Cardiac fibroblast (primary cell): ENCODE results near the gene ARHGAP10.

Experiments used
- DNase-seq, 2 donors: peaks; one replicate each; pipeline versions ENCODE4 v3.0.0 to v3.0.0-alpha.2; 2010; ENCODE audit warnings: low read depth in 2 of 2
- H3K4me3 ChIP-seq, 2 donors: replicated peaks in 1 of 2; 1 replicate in 1 of 2; 2 replicates in 1 of 2; pipeline ENCODE4 v1.5.1; 2011; ENCODE audit warnings: low read depth in 2 of 2, low read length in 2 of 2, mild to moderate bottlenecking in 2 of 2, moderate library complexity in 1 of 2
- CTCF ChIP-seq: IDR thresholded peaks from one replicate; pipeline ENCODE4 v1.5.1; 2011; ENCODE audit warnings: low read depth, mild to moderate bottlenecking, low read length, inconsistent platforms

Gene ARHGAP10

DNA sequence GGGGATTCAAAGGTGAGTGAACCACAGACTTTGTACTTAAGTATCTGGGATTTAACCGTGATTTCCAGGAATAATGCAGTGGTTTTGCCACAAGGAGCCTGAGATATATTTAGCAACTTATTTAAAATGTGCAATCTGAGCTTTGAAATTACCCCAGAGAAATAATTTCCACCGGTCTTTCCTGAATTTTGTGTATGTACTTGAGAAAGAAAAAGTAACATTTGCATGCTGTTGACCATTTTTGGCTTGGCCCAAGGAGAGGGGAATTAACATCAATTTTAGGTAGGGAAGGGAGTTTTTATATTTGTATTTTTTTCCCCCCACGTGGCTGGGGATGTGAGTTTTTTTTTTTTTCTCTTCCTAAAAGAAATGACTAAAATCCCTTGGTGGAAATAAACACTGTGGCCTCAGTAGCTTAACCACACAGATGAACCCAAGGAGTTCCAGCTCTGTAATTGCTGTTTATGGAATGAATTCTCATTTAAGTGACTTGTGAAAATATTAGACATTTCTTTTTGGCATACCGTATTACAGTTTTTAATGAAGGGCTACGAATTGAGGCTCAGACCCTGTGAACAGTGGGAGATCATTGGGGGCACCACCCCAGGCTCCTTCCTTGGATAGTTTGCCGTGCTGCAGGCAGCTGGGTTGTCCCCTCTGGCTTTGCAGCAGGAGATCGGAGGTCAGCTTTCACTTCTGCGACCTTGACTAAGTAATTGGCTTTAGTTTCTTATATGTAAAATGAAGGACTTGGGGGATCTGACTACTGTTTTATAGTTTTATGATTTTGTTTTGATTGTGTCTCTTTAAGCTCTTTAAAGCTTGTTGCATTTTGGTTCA lies 116.1 kb downstream of the ARHGAP10 start:
- no peak overlapping the region for H3K4me3 ChIP-seq
- TF ChIP-seq CTCF: no peak
- DNase-seq: no peak

GRCh38 chr4:147848634-147849033 lies 116.7 kb downstream of the ARHGAP10 start:
- no peak for TF ChIP-seq CTCF
- DNase-seq: no peak
- no peak overlapping the region for H3K4me3 ChIP-seq

DNA sequence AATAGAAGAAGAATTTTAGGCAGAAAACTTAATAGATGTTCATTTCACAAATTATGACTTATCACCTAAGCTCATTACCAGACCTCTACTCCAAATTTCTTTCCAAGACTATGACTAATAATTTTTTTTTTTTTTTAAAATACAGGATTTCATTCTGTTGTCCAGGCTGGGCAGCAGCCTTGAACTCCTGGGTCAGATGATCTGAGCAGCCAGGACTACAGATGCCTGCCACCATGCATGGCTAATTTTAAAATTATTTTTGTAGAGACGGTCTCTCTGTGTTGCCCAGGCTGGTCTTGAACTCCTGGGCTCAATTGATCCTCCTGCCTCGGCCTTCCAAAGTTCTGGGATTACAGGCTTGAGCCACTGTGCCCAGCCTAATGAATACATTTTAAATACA lies 119.2 kb downstream of the ARHGAP10 start:
- H3K4me3 ChIP-seq: no peak overlapping the region

GRCh38 chr4:147853706-147854105 lies 121.8 kb downstream of the ARHGAP10 start:
- H3K4me3 ChIP-seq: no peak overlapping the region
- DNase-seq: peak in 1 of 2 donors; percentile 59
- no peak for TF ChIP-seq CTCF

More for the DNA sequence above, 119.2 kb downstream of the ARHGAP10 start:
- no peak for DNase-seq
- no peak for TF ChIP-seq CTCF

- DNase-seq: no peak
- TF ChIP-seq CTCF: no peak
- H3K4me3 ChIP-seq: no peak overlapping the region
Measured at GRCh38 chr4:147854154-147854553, 122.3 kb downstream of the ARHGAP10 start.

- no peak for DNase-seq
- H3K4me3 ChIP-seq: no peak overlapping the region
- no peak for TF ChIP-seq CTCF
Measured at GRCh38 chr4:147855571-147856009, 123.7 kb downstream of the ARHGAP10 start.
